ENCODE results near the gene FAM135A. TPM values are rescaled to one million over a fixed set of nuclear protein-coding genes. Genes with fewer than 3 reads are reported as not detected.

FAM135A gene
- total and polyA plus RNA-seq, 9 of the 15 experiments (the other 6 are each of a cell fraction or from before 2014, with no cell fraction given) = 7.4 to 32.9 (median 19.2) TPM

GRCh38 chr6:70394518-70395300 lies 18.6 kb upstream of the FAM135A start (continued):
- TF ChIP-seq JUND (IDR thresholded peaks at IDR 0.05; ENCODE audit: borderline replicate concordance, low read depth, low read length) (peak; percentile 89), JUND (tag; IDR thresholded peaks at IDR 0.05; ENCODE audit: borderline replicate concordance, low read depth, low read length) (peak; percentile 69; the same call in 1 of the 3 replicates), RREB1 (CRISPR knock-in tag; IDR thresholded peaks at IDR 0.05) (peak; percentile 97), ZFP36 (IDR thresholded peaks at IDR 0.05; ENCODE audit: low read depth, low read length, partially characterized antibody) (no peak), XRCC4 (IDR thresholded peaks at IDR 0.05; ENCODE audit: extremely low read depth, insufficient read depth, insufficient read length) (no peak), ZNF212 (CRISPR knock-in tag; IDR thresholded peaks at IDR 0.05) (0 out of 2 replicates have a peak, but pooled peaks have one; percentile 24), ZNF707 (CRISPR knock-in tag; conservative IDR thresholded peaks at IDR 0.05) (no peak), ESRRA (IDR thresholded peaks at IDR 0.05; ENCODE audit: borderline replicate concordance, low read depth) (peak; percentile 50; the same call in 1 of the 2 replicates), HLTF (IDR thresholded peaks at IDR 0.05) (no peak), GTF2B (IDR thresholded peaks at IDR 0.05; ENCODE audit: extremely low read depth, insufficient read length) (peak; percentile 78), ZBTB7A (IDR thresholded peaks at IDR 0.05; ENCODE audit: borderline replicate concordance, control insufficient read depth, low read depth, low read length) (0 out of 2 replicates have a peak, but pooled peaks have one; percentile 44), MCM3 (IDR thresholded peaks at IDR 0.05) (no peak), ELF1 (tag; IDR thresholded peaks at IDR 0.05) (peak; percentile 94), SREBF1 (IDR thresholded peaks at IDR 0.05; ENCODE audit: borderline replicate concordance, low read depth, low read length) (no peak), POU5F1 (IDR thresholded peaks at IDR 0.05; ENCODE audit: borderline replicate concordance, low read depth, low read length, partially characterized antibody) (no peak), CTCFL (IDR thresholded peaks at IDR 0.05; ENCODE audit: borderline replicate concordance, insufficient read depth, low read depth, low read length, poor library complexity, severe bottlenecking) (no peak), ESRRB (CRISPR knock-in tag; IDR thresholded peaks at IDR 0.05; ENCODE audit: borderline replicate concordance) (no peak), TEAD1 (CRISPR knock-in tag; IDR thresholded peaks at IDR 0.05) (peak in 1 of 2 experiments; percentile 39; a peak in 1 of 4 replicates), ZNF764 (CRISPR knock-in tag; IDR thresholded peaks at IDR 0.05; ENCODE audit: low read depth) (peak; percentile 64; the same call in 1 of the 2 replicates)
